ACC112 (cell line): Measurements from ENCODE around the gene ITSN2.

Experiments used
- H2AFZ ChIP-seq: fragments of 200-600 bp; sonication (generic); one replicate; pipeline ENCODE4 v1.6.0; 2017; ENCODE audit warnings: antibody characterized with exemption, low read length; ENCODE audit not compliant: unreplicated experiment
- H3K27ac ChIP-seq: fragments of 200-600 bp; sonication (generic); 2 replicates; pipeline ENCODE4 v1.5.1; 2014; ENCODE audit warnings: low read depth, mild to moderate bottlenecking, antibody characterized with exemption, low read length, moderate library complexity
- H3K27me3 ChIP-seq: fragments of 200-600 bp; sonication (generic); 2 replicates; pipeline ENCODE4 v1.6.1; 2014; ENCODE audit warnings: mild to moderate bottlenecking, antibody characterized with exemption, low read length, moderate library complexity, mixed read lengths; ENCODE audit not compliant: insufficient read depth
- H3K36me3 ChIP-seq: fragments of 200-600 bp; sonication (generic); 2 replicates; pipeline ENCODE4 v1.6.1; 2016; ENCODE audit warnings: mild to moderate bottlenecking, antibody characterized with exemption, low read length, moderate library complexity, mixed read lengths; ENCODE audit not compliant: insufficient read depth
- H3K4me1 ChIP-seq: fragments of 200-600 bp; sonication (generic); one replicate; pipeline ENCODE4 v1.6.1; 2016; ENCODE audit warnings: low read length, mixed read lengths; ENCODE audit not compliant: insufficient read depth, unreplicated experiment, control insufficient read depth
- H3K4me3 ChIP-seq: fragments of 200-600 bp; sonication (generic); 2 replicates; pipeline ENCODE4 v1.5.1; 2014; ENCODE audit warnings: mild to moderate bottlenecking, low read depth, low read length
- H3K79me2 ChIP-seq: fragments of 200-600 bp; sonication (generic); one replicate; pipeline ENCODE4 v1.6.0; 2016; ENCODE audit warnings: low read length; ENCODE audit not compliant: control insufficient read depth, unreplicated experiment, insufficient read depth

The ITSN2 gene

GRCh38 chr2:24334245-24334633, 26.1 kb downstream of the ITSN2 start:
- Histone ChIP-seq H3K4me1 (no peaks in the 10 kb centered on the region), H3K79me2 (peaks cover 17% of the 10 kb centered on the region), H2AFZ (no peak overlapping the region)

DNA sequence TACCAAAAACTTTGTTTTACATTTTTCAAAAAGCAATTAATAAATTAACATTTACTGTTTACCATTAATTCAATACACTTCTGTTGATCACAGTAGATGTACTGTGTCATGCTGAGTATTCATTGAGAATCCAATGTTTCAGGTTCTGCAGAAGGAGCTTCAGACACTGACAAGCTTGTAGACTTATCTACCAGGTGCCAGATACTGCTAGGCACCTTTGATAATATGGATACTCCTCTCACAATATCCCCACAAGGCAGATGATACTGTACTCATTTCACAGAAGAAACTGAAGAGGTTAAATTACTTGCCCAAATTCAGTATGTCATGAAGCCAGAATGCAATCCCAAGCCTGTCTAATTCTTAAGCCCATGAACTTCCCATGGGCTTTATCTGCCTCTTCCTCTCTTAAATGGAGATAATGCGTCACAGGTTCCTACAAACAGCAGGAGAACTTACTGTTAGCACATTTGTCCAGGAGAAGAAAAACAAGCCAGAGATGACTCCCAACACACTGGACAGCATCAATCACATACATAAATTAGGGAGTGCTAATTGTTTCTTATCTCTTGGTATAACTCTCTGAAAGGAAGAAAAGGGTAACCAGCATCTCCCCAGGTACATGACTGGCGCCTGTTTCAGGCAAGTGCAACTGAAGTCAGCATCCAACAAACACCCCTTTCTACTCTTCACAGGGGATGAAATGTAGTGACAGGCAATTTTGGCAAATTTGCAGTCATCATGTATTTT, 27.4 kb downstream of the ITSN2 start:
- Histone ChIP-seq H3K4me3 (no peak overlapping the region), H3K27me3 (no peaks in the 10 kb centered on the region), H2AFZ (no peak overlapping the region), H3K79me2 (peaks cover 23% of the 10 kb centered on the region), H3K4me1 (no peaks in the 10 kb centered on the region), H3K27ac (no peak overlapping the region), H3K36me3 (no peaks in the 10 kb centered on the region)

More at GRCh38 chr2:24334245-24334633, 26.1 kb downstream of the ITSN2 start:
- Histone ChIP-seq H3K4me3 (no peak overlapping the region), H3K27me3 (no peaks in the 10 kb centered on the region), H3K27ac (no peak overlapping the region), H3K36me3 (no peaks in the 10 kb centered on the region)

DNA sequence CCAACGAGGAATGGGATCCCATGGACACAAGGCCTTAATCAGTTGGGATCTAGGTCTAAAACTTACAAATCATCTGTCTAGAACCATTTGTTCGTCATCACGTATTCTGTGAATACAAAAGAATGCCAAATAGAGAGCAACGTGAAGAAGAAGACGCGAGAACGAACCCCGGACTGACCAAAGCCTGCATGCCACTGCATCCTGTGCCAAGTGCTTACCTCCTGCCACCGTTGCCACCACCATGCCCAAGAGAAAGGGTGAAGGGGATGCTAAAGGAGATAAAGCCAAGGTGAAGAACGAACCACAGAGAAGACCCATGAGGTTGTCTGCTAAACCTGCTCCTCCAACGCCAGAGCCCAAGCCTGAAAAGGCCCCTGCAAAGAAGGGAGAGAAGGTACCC, 30.2 kb downstream of the ITSN2 start:
- no peaks in the 10 kb centered on the region for H3K36me3 ChIP-seq
- H2AFZ ChIP-seq: no peak overlapping the region
- no peaks in the 10 kb centered on the region for H3K4me1 ChIP-seq
- no peak overlapping the region for H3K4me3 ChIP-seq
- H3K27ac ChIP-seq: no peak overlapping the region
- H3K27me3 ChIP-seq: no peaks in the 10 kb centered on the region
- H3K79me2 ChIP-seq: peaks cover 15% of the 10 kb centered on the region

GRCh38 chr2:24329700-24330099, 30.6 kb downstream of the ITSN2 start:
- H3K4me3 ChIP-seq: no peak overlapping the region
- H3K4me1 ChIP-seq: no peaks in the 10 kb centered on the region
- H3K27me3 ChIP-seq: no peaks in the 10 kb centered on the region
- H2AFZ ChIP-seq: no peak overlapping the region
- H3K79me2 ChIP-seq: peaks cover 15% of the 10 kb centered on the region
- H3K27ac ChIP-seq: no peak overlapping the region
- no peaks in the 10 kb centered on the region for H3K36me3 ChIP-seq

GRCh38 chr2:24328010-24328409, 32.3 kb downstream of the ITSN2 start:
- H3K36me3 ChIP-seq: no peaks in the 10 kb centered on the region
- H3K27me3 ChIP-seq: no peaks in the 10 kb centered on the region
- H3K4me3 ChIP-seq: no peak overlapping the region
- H3K4me1 ChIP-seq: no peaks in the 10 kb centered on the region
- peaks cover 15% of the 10 kb centered on the region for H3K79me2 ChIP-seq
- no peak overlapping the region for H3K27ac ChIP-seq
- H2AFZ ChIP-seq: no peak overlapping the region

DNA sequence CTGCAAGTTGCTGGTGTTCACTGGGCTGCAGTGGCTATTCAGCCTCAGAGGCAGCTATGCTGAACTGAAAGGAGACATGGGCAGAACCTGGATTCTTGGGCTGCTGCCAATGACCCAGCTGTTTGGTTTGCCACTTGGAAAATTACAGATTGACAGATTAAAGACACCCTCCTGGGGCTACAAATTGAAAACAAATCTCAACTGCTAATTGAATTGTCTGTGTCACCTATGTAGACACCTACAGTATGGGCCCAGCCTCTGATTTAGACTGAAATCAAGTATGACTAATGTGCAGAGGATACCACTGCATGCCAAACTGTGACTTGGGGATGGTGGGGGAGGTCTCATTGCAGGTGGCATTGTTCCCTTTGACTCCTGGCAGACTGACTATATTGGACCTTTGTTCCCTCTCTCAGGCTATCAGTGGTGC, 42.8 kb downstream of the ITSN2 start:
- Histone ChIP-seq H3K4me3 (no peak overlapping the region), H2AFZ (no peak overlapping the region), H3K27me3 (no peaks in the 10 kb centered on the region), H3K36me3 (no peaks in the 10 kb centered on the region), H3K4me1 (peaks cover 22% of the 10 kb centered on the region), H3K27ac (no peak overlapping the region), H3K79me2 (peaks cover 4% of the 10 kb centered on the region)

GRCh38 chr2:24315669-24316068, 44.7 kb downstream of the ITSN2 start:
- H3K4me1 ChIP-seq: peaks cover 22% of the 10 kb centered on the region
- H3K36me3 ChIP-seq: peaks cover 7% of the 10 kb centered on the region
- no peaks in the 10 kb centered on the region for H3K27me3 ChIP-seq
- peaks cover 4% of the 10 kb centered on the region for H3K79me2 ChIP-seq
- H3K4me3 ChIP-seq: no peak overlapping the region
- no peak overlapping the region for H3K27ac ChIP-seq
- H2AFZ ChIP-seq: no peak overlapping the region

GRCh38 chr2:24313744-24314632, 46.3 kb downstream of the ITSN2 start:
- H3K4me3 ChIP-seq: peak overlapping the region; percentile 36

GRCh38 chr2:24307961-24308360, 52.4 kb downstream of the ITSN2 start:
- Histone ChIP-seq H3K4me3 (no peak overlapping the region), H3K36me3 (peaks cover 20% of the 10 kb centered on the region), H3K27ac (no peak overlapping the region), H2AFZ (no peak overlapping the region), H3K79me2 (no peaks in the 10 kb centered on the region), H3K27me3 (no peaks in the 10 kb centered on the region), H3K4me1 (peaks cover 16% of the 10 kb centered on the region)

More at GRCh38 chr2:24313744-24314632, 46.3 kb downstream of the ITSN2 start:
- H3K4me1 ChIP-seq: peaks cover 22% of the 10 kb centered on the region
- peak overlapping the region; percentile 53 for H3K27ac ChIP-seq
- no peak overlapping the region for H2AFZ ChIP-seq
- H3K36me3 ChIP-seq: peaks cover 15% of the 10 kb centered on the region
- H3K27me3 ChIP-seq: no peaks in the 10 kb centered on the region
- H3K79me2 ChIP-seq: peaks cover 4% of the 10 kb centered on the region

DNA sequence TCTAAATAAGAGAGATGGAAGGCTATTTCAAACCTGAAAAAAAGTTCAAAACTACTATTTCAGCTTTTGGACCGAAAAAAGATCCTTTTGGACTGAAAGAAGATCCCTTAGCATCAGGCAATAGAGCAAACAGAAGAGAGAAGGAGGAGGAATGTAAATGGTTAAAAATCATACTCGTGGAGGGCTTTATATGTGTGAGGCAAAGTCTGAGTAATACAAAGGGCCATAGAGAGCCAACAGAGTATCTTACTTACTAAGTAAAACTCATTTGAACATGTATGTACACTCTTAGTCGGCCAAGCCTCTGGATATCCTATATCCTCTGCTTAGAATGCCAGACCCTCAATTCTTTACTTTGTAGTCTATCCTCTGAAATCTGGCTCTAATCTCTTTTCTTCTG, 55.7 kb downstream of the ITSN2 start:
- Histone ChIP-seq H3K36me3 (peaks cover 21% of the 10 kb centered on the region), H3K27ac (peak overlapping the region; percentile 75), H3K27me3 (no peaks in the 10 kb centered on the region)

More for the DNA sequence above, 55.7 kb downstream of the ITSN2 start:
- no peak overlapping the region for H2AFZ ChIP-seq
- peaks cover 16% of the 10 kb centered on the region for H3K4me1 ChIP-seq
- H3K4me3 ChIP-seq: no peak overlapping the region
- no peaks in the 10 kb centered on the region for H3K79me2 ChIP-seq
